GF-D8 (cell line): ENCODE data around the gene CASZ1.

Experiments
- DNase-seq: peaks from one replicate; lab custom pipeline; 2025; lab: John Stamatoyannopoulos, UW

The CASZ1 gene

DNA sequence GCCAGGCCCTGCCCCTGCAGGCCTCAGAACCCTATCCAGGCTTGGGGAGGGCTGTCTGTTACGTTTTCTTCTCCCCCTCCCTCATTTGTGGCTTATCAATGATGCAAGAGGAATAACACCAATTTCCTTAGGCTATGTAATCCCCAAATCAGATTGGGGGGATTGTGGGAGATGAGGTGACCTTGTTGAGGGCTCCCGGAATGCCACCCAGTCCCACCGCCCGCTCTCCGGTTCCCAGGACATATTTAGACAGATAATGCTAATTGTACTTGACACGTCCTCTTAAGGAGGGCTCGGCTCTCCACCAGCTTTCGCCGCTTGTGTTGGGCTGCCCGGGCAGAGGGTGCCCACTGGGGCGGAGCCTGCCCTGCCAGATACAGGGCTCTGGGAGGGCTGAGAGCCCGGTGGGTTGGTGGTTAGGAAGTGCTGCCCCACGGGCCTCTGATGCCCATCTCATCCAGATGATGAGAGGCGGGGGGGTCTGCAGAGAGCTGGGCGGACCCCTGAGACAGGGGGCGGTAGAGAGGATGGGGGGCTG, 90.0 kb downstream of the CASZ1 start:
- DNase-seq, result no peak

- no peak for DNase-seq
These were observed 90.5 kb downstream of the CASZ1 start for GRCh38 chr1:10705953-10706352.

GRCh38 chr1:10704368-10704882, 92.0 kb downstream of the CASZ1 start:
- no peak for DNase-seq

DNA sequence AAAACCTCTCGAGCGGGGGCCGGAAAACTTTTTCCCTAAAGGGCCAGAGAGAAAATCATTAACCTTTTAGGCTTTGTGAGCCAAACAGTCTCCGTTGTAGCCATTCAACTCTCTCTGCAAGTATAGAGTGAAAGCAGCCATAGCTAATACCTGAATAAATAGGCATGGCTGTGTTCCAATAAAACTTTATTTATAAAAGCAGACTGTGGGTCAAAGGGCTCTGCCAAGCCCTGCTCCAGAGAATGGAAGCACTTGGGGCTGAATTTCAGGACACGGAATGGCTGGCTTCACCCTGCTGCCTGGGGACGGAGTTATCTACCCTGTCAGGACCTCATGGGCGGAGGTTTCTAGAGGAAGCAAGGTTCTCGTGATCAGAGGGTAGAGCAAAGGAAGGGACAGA, 92.7 kb downstream of the CASZ1 start:
- DNase-seq, result no peak

GRCh38 chr1:10701145-10701544, 95.3 kb downstream of the CASZ1 start:
- DNase-seq, result no peak

GRCh38 chr1:10699470-10699835, 97.0 kb downstream of the CASZ1 start:
- DNase-seq, result no peak

GRCh38 chr1:10698726-10699469, 97.5 kb downstream of the CASZ1 start:
- no peak for DNase-seq

- no peak for DNase-seq
These were observed 98.8 kb downstream of the CASZ1 start for GRCh38 chr1:10697621-10698160.

- no peak for DNase-seq
These were observed 99.5 kb downstream of the CASZ1 start for GRCh38 chr1:10696977-10697376.

- DNase-seq, result peak; percentile 53
These were observed 101.5 kb downstream of the CASZ1 start for GRCh38 chr1:10694633-10695627.

GRCh38 chr1:10694274-10694632, 102.2 kb downstream of the CASZ1 start:
- peak; percentile 22 for DNase-seq

- peak; percentile 23 for DNase-seq
These were observed 102.8 kb downstream of the CASZ1 start for GRCh38 chr1:10693497-10694273.

- DNase-seq, result no peak
These were observed 103.3 kb downstream of the CASZ1 start for GRCh38 chr1:10693152-10693496.

DNA sequence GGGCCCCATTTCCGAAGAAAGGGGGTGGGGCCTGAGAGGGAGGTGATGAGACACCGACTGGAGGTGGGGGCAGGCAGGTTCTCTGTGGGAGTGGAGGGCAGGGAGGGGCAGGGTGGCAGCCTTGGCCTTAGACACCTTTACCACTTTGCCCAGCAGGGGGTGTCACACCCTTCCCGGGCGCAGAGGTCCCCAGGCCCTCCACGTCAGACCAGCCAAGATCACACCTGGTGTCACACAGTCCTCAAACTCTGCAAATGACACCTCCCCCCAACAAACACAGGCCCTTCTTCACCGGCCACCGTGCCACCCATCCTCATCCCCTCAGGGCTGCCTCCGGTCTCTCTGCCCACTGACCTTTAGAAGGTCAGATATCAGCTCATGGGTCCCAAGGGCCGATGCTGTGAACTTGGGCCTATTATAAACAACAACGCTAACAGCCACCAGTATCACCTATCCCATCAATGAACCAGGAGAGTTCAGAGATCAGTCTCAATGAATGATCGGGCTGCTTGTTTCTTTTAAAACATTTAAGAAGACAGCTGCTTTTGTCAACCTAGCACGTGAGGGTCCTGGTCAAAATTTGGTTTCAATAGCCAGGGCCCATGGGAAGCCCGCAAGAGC, 103.9 kb downstream of the CASZ1 start:
- no peak for DNase-seq

DNA sequence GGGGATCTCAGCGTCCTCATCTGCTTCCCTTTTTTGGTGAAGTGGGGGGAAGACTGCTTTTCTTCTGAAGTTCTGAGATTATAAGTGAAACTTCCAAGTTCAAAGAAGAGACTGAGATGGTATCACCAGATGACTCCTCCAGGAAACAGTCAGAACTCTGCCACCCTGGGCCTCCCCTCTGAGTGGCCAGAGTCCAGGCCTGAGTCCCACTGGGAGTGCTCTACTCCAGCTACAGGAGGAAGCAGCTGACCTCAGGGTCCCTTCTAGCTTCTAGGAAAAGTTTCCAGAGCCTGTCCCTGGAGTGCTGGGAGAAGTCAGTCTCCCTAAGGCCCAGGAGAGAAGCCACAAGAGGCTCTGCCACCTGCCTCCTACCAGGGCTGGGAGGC, 104.7 kb downstream of the CASZ1 start:
- no peak for DNase-seq

GRCh38 chr1:10691075-10691739, 105.2 kb downstream of the CASZ1 start:
- no peak for DNase-seq

- DNase-seq, result no peak
These were observed 106.0 kb downstream of the CASZ1 start for GRCh38 chr1:10690484-10690883.

DNA sequence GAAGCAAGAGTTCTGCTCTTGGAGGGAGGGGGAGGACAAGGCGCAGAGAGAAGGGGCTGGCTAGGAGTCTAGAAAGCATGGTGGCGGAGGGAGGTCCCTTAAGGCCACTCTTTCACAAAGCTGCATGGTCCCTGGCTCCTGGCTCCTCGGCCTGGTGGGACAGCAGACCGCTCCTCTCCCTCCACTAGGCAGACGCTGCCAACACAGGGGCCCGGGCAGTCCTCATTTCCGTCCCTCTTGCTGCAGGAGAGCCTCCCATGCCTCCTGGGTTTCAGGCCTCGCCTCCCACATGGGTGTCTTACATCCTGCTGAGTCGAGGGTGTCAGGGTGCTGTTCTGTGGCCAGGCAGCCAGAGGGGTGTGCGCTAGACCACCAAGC, 108.0 kb downstream of the CASZ1 start:
- DNase-seq, result peak; percentile 15

DNA sequence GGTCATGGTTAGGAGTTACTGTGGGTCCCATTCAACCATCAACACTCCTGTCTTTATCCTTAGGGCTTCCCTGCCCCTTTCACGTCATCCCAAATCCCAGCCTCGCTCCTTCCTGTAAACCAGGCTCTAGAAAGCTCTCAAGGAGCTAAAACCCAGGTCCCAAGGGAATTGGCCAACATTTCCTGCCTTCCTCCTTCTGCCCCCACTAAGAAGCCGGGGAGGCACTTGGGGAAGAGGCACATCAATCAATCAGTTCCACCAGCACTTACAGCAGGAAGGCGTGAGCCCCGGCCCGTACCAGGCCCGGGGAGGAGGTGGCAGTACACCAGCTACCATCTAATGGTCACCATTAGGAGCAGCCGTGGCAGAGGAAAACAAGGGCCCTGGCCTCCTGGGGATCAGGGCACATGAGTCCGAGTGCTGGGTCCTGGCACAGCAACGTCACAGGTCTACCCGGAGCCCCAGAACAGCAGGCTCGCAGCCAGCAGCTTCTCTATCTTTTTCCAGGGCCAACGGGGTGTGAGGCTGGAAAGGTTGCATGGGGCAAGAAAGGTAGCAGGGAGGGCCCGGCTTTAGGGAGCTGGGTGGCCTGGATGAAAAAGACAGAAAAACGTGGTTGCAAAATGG, 108.6 kb downstream of the CASZ1 start:
- DNase-seq, result peak; percentile 7

GRCh38 chr1:10687251-10687651, 109.2 kb downstream of the CASZ1 start:
- DNase-seq, result no peak
